K562 (cell line): ENCODE data around the gene SRC. TPM values are rescaled to one million over a fixed set of nuclear protein-coding genes. Genes with fewer than 3 reads are reported as not detected.

Experiments used
- ATAC-seq: fragments of 200-7000 bp; cut with Tn5 transposase; 3 replicates; pipeline ENCODE4 v1.9.1; 2020; ENCODE audit warnings: moderate library complexity
- BruUV-seq: library from RNA; stranded (reverse); fragments of 400-500 nt; replicated peaks from 2 replicates; lab custom pipeline; 2021; lab: Mats Ljungman, UMichigan
- CTCF ChIA-PET: fragments of 300-600 bp; formaldehyde crosslinking; extraction: SDS; loops from one replicate; lab custom pipeline; 2021; ENCODE audit warnings: low intra/inter-chr PET ratio; lab: Yijun Ruan, JAX
- POLR2A ChIA-PET: fragments of 300-600, 350-650 bp; sonication (Branson Sonifier 250); formaldehyde crosslinking; extraction: SDS; loops from one replicate; lab custom pipeline; 2021; ENCODE audit warnings: antibody characterized with exemption, inconsistent platforms; lab: Yijun Ruan, JAX
- DNase-seq, 4 experiments: peaks; one replicate each; pipeline versions ENCODE4 v3.0.0 to v3.0.0-alpha.2; 2011 to 2018; ENCODE audit warnings: low spot score in 3 of 4, mixed read lengths in 3 of 4; ENCODE audit errors: extremely low read depth in 1 of 4
- FAIRE-seq: peaks from 2 replicates; lab custom pipeline; 2011; peaks lifted over from hg19 to GRCh38; lab: Jason Lieb, UNC
- H2AFZ ChIP-seq: 2 replicates; pipeline ENCODE4 v1.6.0; 2011; ENCODE audit warnings: low read depth, low read length, control low read depth, inconsistent platforms
- H3K27ac ChIP-seq: fragments of 200-600 bp; 3 replicates; pipeline ENCODE4 v1.8.0; 2011; ENCODE audit warnings: low read depth, mild to moderate bottlenecking, control low read depth, inconsistent platforms, low read length, moderate library complexity, mixed read lengths; ENCODE audit errors: extremely low read depth
- H3K27me3 ChIP-seq, 2 experiments: fragments of 300-600 bp in 1 of 2; 2 replicates in 1 of 2; 3 replicates in 1 of 2; pipeline versions ENCODE4 v1.6.0 to v1.8.0; 2011; ENCODE audit warnings: inconsistent platforms in 2 of 2, low read length in 2 of 2, mild to moderate bottlenecking in 1 of 2, mixed read lengths in 1 of 2, moderate library complexity in 1 of 2; ENCODE audit not compliant: control insufficient read depth in 2 of 2, insufficient read depth in 2 of 2
- H3K36me3 ChIP-seq: fragments of 300-600 bp; 3 replicates; pipeline ENCODE4 v1.8.0; 2011; ENCODE audit warnings: mild to moderate bottlenecking, low read length, inconsistent platforms; ENCODE audit not compliant: control insufficient read depth, insufficient read depth
- H3K4me1 ChIP-seq, 2 experiments: fragments of 200-600 bp in 1 of 2; replicated peaks in 1 of 2; 2 replicates in 1 of 2; 3 replicates in 1 of 2; pipeline versions ENCODE4 v1.5.1 to v1.8.0; 2011; ENCODE audit warnings: inconsistent platforms in 2 of 2, low read length in 2 of 2, mild to moderate bottlenecking in 1 of 2, mixed read lengths in 1 of 2, moderate library complexity in 1 of 2; ENCODE audit not compliant: control insufficient read depth in 2 of 2, insufficient read depth in 2 of 2
- H3K4me2 ChIP-seq: 2 replicates; pipeline ENCODE4 v1.6.1; 2011; ENCODE audit warnings: low read length, control low read depth, inconsistent platforms, mixed read lengths; ENCODE audit not compliant: insufficient read depth
- H3K4me3 ChIP-seq: fragments of 200-600 bp; sonication (generic), shearing (Covaris generic); 2 replicates; pipeline ENCODE4 v1.5.1; 2016; ENCODE audit warnings: control low read depth, inconsistent platforms
- H3K79me2 ChIP-seq: fragments of 200-600 bp; 3 replicates; pipeline ENCODE4 v1.8.0; 2011; ENCODE audit warnings: low read length, inconsistent platforms; ENCODE audit not compliant: control insufficient read depth, insufficient read depth
- H3K9ac ChIP-seq, 2 experiments: 2 replicates each; pipeline versions ENCODE4 v1.6.0 to v1.6.1; 2011; ENCODE audit warnings: low read depth in 2 of 2, low read length in 2 of 2, control low read depth in 1 of 2, inconsistent platforms in 1 of 2, mild to moderate bottlenecking in 1 of 2, mixed read lengths in 1 of 2; ENCODE audit not compliant: insufficient read depth in 1 of 2
- H3K9me1 ChIP-seq: one replicate; pipeline ENCODE4 v1.6.0; 2011; ENCODE audit warnings: inconsistent platforms, mild to moderate bottlenecking, low read length, moderate library complexity; ENCODE audit not compliant: control insufficient read depth, insufficient read depth
- H3K9me3 ChIP-seq: replicated peaks from 2 replicates; pipeline ENCODE4 v1.5.1; 2011; ENCODE audit warnings: low read depth, low read length, inconsistent platforms; ENCODE audit not compliant: control insufficient read depth, insufficient read depth
- H4K20me1 ChIP-seq: replicated peaks from 2 replicates; pipeline ENCODE4 v1.6.1; 2011; ENCODE audit warnings: low read length, inconsistent platforms, mixed read lengths; ENCODE audit not compliant: control insufficient read depth, insufficient read depth
- CHD1 ChIP-seq: fragments of 200-600 bp; sonication (generic); IDR thresholded peaks from one replicate; pipeline ENCODE4 v1.6.1; 2012; ENCODE audit warnings: mild to moderate bottlenecking, moderate library complexity, low read length, inconsistent platforms
- L3MBTL2 ChIP-seq: fragments of 450-650 bp; IDR thresholded peaks from 2 replicates; pipeline ENCODE4 v1.6.1; 2016; ENCODE audit warnings: mild to moderate bottlenecking, moderate library complexity
- LEF1 ChIP-seq: fragments of 450-650 bp; IDR thresholded peaks from 2 replicates; pipeline ENCODE4 v1.6.1; 2016; ENCODE audit warnings: mild to moderate bottlenecking
- MYC ChIP-seq, 2 experiments: fragments of 250-450 bp in 1 of 2; sonication (Bioruptor Pico) in 1 of 2; IDR thresholded peaks; 2 replicates each; pipeline versions ENCODE4 v1.5.1 to v1.6.1; 2012 to 2021; ENCODE audit warnings: low read depth in 2 of 2, borderline replicate concordance in 1 of 2, improper control_type of control experiment in 1 of 2, low read length in 1 of 2, mild to moderate bottlenecking in 1 of 2, moderate library complexity in 1 of 2
- NCOA2 ChIP-seq, 2 experiments: fragments of 450-650 bp; IDR thresholded peaks; 2 replicates each; pipeline ENCODE4 v1.6.1; 2018; ENCODE audit warnings: mild to moderate bottlenecking in 2 of 2, moderate library complexity in 1 of 2; ENCODE audit not compliant: partially characterized antibody in 2 of 2
- NCOR1 ChIP-seq: fragments of 450-650 bp; IDR thresholded peaks from 2 replicates; pipeline ENCODE4 v1.6.1; 2016; ENCODE audit warnings: mild to moderate bottlenecking, moderate library complexity
- NONO ChIP-seq, 2 experiments: fragments of 200-400 bp in 1 of 2; fragments of 450-650 bp in 1 of 2; formaldehyde crosslinking in 1 of 2; IDR thresholded peaks; 2 replicates each; pipeline ENCODE4 v1.6.1; 2017; ENCODE audit warnings: low read depth in 2 of 2, mild to moderate bottlenecking in 2 of 2, moderate library complexity in 2 of 2, low read length in 1 of 2
- PHF20 ChIP-seq: fragments of 450-650 bp; IDR thresholded peaks from 2 replicates; pipeline ENCODE4 v1.6.1; 2018; ENCODE audit not compliant: partially characterized antibody
- SMAD3 ChIP-seq: fragments of 450-650 bp; formaldehyde crosslinking; conservative IDR thresholded peaks from 2 replicates; pipeline ENCODE4 v1.4.0; 2020; ENCODE audit warnings: mild to moderate bottlenecking
- ZNF263 ChIP-seq: sonication (generic); formaldehyde crosslinking; IDR thresholded peaks from 2 replicates; pipeline ENCODE4 v1.8.0; 2022; ENCODE audit warnings: mild to moderate bottlenecking, missing genetic modification reagents, borderline replicate concordance
- WGBS: fragments of 100-300 bp; shearing (Covaris generic); methylation state at CpG from one replicate; pipeline ENCODE4 v1.1.6; 2016; ENCODE audit warnings: low coverage, mixed read lengths; ENCODE audit not compliant: insufficient coverage; ENCODE audit errors: missing lambda C conversion rate; 5-methylcytosine and 5-hydroxymethylcytosine counted together
- in situ Hi-C: fragments of 300-500 bp; cut with MboI; formaldehyde crosslinking; loops from 4 replicates; pipeline ENCODE4 v1.15.0; 2018; ENCODE audit warnings: inconsistent platforms, mixed read lengths
- intact Hi-C: fragments of 100-400 bp; cut with micrococcal nuclease; formaldehyde crosslinking; loops from 2 replicates; pipeline ENCODE4 v1.14.2; 2022
- polyA plus RNA-seq, 8 experiments: library from polyadenylated mRNA; depleted of rRNA in 4 of 8; stranded (reverse) in 5 of 8; unstranded in 3 of 8; fragments of >200 nt; fragmentation: Nextera tagmentation in 2 of 8; fragmentation: Illumina TruSeq in 1 of 8; extraction: Ambion mirVana in 2 of 8; extraction: Trizol in 1 of 8; gene quantifications; 2 replicates each; pipeline versions ENCODE4 v1.2.1 to v1.2.3, GENCODE V29; 2011 to 2014; ENCODE audit warnings: inconsistent platforms in 1 of 8, missing spikeins in 1 of 8
- total RNA-seq, 7 experiments: library from RNA; depleted of rRNA in 6 of 7; stranded (reverse); fragments of >200 nt in 6 of 7; fragmentation: Illumina TruSeq in 2 of 7; extraction: Trizol in 2 of 7; gene quantifications; 2 replicates each; pipeline versions ENCODE4 v1.2.1 to v1.2.3, GENCODE V29; 2011 to 2021; ENCODE audit warnings: low replicate concordance in 1 of 7
- TF ChIP-seq, protein P1 (sequence below): sonication (generic); formaldehyde crosslinking; IDR thresholded peaks from 2 replicates; pipeline ENCODE4 v1.8.0; 2023; ENCODE audit warnings: mild to moderate bottlenecking, missing genetic modification reagents
- TF ChIP-seq, protein P2 (sequence below): fragments of 250-450 bp; sonication (Bioruptor Pico); IDR thresholded peaks from 2 replicates; pipeline ENCODE4 v1.9.0; 2021; ENCODE audit warnings: mild to moderate bottlenecking, inconsistent platforms
- TF ChIP-seq, protein P3 (sequence below): fragments of 250-450 bp; sonication (Bioruptor Pico); IDR thresholded peaks from 2 replicates; pipeline ENCODE4 v1.8.0; 2022; ENCODE audit warnings: inconsistent platforms
- TF ChIP-seq, protein P4 (sequence below): fragments of 250-450 bp; sonication (Bioruptor Pico); IDR thresholded peaks from 2 replicates; pipeline ENCODE4 v1.8.0; 2022; ENCODE audit warnings: inconsistent platforms, mild to moderate bottlenecking, moderate library complexity, borderline replicate concordance
- TF ChIP-seq, protein P5 (sequence below): fragments of 250-450 bp; sonication (Bioruptor Pico); IDR thresholded peaks from 2 replicates; pipeline ENCODE4 v1.9.0; 2021; ENCODE audit warnings: mild to moderate bottlenecking

The SRC gene
- total and polyA plus RNA-seq, 9 of the 15 experiments (the other 6 are each of a cell fraction or from before 2014, with no cell fraction given) = 0.06 to 8.5 (median 3.1) TPM

DNA sequence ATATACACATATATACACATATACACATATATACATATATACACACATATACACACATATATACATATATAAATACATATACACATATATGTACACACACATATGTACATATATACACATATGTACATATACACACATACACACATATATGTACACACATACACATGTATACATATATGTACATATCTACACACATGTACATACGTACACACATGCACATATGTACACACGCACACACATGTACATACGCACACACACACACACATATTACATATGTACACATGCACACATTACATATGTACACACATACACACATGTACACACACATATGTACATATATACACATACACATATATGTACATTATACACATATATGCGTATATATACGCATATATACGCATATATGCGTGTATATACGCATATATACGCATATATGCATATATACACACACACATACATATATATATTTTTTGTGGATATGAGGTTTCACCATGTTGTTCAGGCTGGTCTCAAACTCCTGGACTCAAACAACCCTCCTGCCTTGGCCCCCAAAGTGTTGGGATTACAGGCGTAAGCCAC is 27.2 kb downstream of the SRC start:
- Histone ChIP-seq H4K20me1 (no peaks in the 10 kb centered on the region), H3K9me3 (0 out of 2 replicates have a peak, but pooled peaks cover 2% of the 10 kb centered on the region), H3K79me2 (no peaks in the 10 kb centered on the region), H3K9me1 (no peaks in the 10 kb centered on the region), H3K4me2 (no peak overlapping the region), H3K9ac (no peak overlapping the region), H3K27ac (no peak overlapping the region), H3K36me3 (no peaks in the 10 kb centered on the region), H2AFZ (no peak overlapping the region), H3K4me1 (peaks cover 2 to 6% of the 10 kb centered on the region in 2 experiments; a peak in 4 of 5 replicates), H3K4me3 (no peak overlapping the region), H3K27me3 (no peaks in the 10 kb centered on the region)
- BruUV-seq = no TSS peak
- DNase-seq = no peak
- FAIRE-seq = no peak
- ATAC-seq = no peak
- WGBS = 92% methylated on average over 10 of the region's 10 CpGs
- in situ Hi-C loops = no loop called here
- intact Hi-C loops = no loop called here
- ChIA-PET CTCF (no interaction called here), POLR2A (no interaction called here)
- TF ChIP-seq, protein P1, sequence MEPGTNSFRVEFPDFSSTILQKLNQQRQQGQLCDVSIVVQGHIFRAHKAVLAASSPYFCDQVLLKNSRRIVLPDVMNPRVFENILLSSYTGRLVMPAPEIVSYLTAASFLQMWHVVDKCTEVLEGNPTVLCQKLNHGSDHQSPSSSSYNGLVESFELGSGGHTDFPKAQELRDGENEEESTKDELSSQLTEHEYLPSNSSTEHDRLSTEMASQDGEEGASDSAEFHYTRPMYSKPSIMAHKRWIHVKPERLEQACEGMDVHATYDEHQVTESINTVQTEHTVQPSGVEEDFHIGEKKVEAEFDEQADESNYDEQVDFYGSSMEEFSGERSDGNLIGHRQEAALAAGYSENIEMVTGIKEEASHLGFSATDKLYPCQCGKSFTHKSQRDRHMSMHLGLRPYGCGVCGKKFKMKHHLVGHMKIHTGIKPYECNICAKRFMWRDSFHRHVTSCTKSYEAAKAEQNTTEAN (CRISPR knock-in tag) = no peak
- TF ChIP-seq PHF20 (peak; percentile 90), NCOR1 (peak; percentile 41), L3MBTL2 (no peak), NCOA2 (IDR thresholded peaks at IDR 0.05; ENCODE audit: partially characterized antibody in 2 of 2) (peak in 1 of 2 experiments; percentile 77), MYC (IDR thresholded peaks at IDR 0.05; ENCODE audit: low read depth, low read length) (no peak), MYC (CRISPR knock-in tag; IDR thresholded peaks at IDR 0.05; ENCODE audit: borderline replicate concordance, low read depth) (no peak), NONO (IDR thresholded peaks at IDR 0.05; ENCODE audit: low read depth in 2 of 2, low read length in 1 of 2) (no peak), CHD1 (no peak), LEF1 (peak; percentile 89), ZNF263 (CRISPR knock-in tag) (no peak), SMAD3 (CRISPR knock-in tag) (no peak)
- TF ChIP-seq, protein P2, sequence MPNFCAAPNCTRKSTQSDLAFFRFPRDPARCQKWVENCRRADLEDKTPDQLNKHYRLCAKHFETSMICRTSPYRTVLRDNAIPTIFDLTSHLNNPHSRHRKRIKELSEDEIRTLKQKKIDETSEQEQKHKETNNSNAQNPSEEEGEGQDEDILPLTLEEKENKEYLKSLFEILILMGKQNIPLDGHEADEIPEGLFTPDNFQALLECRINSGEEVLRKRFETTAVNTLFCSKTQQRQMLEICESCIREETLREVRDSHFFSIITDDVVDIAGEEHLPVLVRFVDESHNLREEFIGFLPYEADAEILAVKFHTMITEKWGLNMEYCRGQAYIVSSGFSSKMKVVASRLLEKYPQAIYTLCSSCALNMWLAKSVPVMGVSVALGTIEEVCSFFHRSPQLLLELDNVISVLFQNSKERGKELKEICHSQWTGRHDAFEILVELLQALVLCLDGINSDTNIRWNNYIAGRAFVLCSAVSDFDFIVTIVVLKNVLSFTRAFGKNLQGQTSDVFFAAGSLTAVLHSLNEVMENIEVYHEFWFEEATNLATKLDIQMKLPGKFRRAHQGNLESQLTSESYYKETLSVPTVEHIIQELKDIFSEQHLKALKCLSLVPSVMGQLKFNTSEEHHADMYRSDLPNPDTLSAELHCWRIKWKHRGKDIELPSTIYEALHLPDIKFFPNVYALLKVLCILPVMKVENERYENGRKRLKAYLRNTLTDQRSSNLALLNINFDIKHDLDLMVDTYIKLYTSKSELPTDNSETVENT (CRISPR knock-in tag) = peak; percentile 67; the same call in 1 of the 2 replicates
- TF ChIP-seq, protein P3, sequence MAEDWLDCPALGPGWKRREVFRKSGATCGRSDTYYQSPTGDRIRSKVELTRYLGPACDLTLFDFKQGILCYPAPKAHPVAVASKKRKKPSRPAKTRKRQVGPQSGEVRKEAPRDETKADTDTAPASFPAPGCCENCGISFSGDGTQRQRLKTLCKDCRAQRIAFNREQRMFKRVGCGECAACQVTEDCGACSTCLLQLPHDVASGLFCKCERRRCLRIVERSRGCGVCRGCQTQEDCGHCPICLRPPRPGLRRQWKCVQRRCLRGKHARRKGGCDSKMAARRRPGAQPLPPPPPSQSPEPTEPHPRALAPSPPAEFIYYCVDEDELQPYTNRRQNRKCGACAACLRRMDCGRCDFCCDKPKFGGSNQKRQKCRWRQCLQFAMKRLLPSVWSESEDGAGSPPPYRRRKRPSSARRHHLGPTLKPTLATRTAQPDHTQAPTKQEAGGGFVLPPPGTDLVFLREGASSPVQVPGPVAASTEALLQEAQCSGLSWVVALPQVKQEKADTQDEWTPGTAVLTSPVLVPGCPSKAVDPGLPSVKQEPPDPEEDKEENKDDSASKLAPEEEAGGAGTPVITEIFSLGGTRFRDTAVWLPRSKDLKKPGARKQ (CRISPR knock-in tag) = 0 out of 2 replicates have a peak, but pooled peaks have one; percentile 38
- TF ChIP-seq, protein P4, sequence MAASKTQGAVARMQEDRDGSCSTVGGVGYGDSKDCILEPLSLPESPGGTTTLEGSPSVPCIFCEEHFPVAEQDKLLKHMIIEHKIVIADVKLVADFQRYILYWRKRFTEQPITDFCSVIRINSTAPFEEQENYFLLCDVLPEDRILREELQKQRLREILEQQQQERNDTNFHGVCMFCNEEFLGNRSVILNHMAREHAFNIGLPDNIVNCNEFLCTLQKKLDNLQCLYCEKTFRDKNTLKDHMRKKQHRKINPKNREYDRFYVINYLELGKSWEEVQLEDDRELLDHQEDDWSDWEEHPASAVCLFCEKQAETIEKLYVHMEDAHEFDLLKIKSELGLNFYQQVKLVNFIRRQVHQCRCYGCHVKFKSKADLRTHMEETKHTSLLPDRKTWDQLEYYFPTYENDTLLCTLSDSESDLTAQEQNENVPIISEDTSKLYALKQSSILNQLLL (CRISPR knock-in tag) = peak; percentile 97
- TF ChIP-seq, protein P5, sequence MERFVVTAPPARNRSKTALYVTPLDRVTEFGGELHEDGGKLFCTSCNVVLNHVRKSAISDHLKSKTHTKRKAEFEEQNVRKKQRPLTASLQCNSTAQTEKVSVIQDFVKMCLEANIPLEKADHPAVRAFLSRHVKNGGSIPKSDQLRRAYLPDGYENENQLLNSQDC (CRISPR knock-in tag) = no peak
